H1 (cell line): Measurements from ENCODE around the gene SORBS1. TPM values are rescaled to one million over a fixed set of nuclear protein-coding genes. Genes with fewer than 3 reads are reported as not detected.

Source experiments
- CTCF ChIA-PET: fragments of 300-600 bp; sonication (Branson Sonifier 250); formaldehyde crosslinking; loops from one replicate; lab custom pipeline; 2021; ENCODE audit not compliant: partially characterized antibody; lab: Charles Lee
- POLR2A ChIA-PET: fragments of 300-600 bp; sonication (Branson Sonifier 250); formaldehyde crosslinking; loops from one replicate; lab custom pipeline; 2021; ENCODE audit warnings: inconsistent platforms; ENCODE audit not compliant: partially characterized antibody; lab: Charles Lee
- DNase-seq, 2 experiments: peaks; one replicate each; pipeline versions ENCODE4 v3.0.0 to v3.0.0-alpha.2; 2010 to 2022; ENCODE audit warnings: low spot score in 2 of 2, low read depth in 1 of 2, mixed read lengths in 1 of 2
- FAIRE-seq: peaks from 2 replicates; lab custom pipeline; 2011; peaks lifted over from hg19 to GRCh38; lab: Jason Lieb, UNC
- H2AFZ ChIP-seq: 2 replicates; pipeline ENCODE4 v1.8.1; 2012; ENCODE audit warnings: low read length, inconsistent platforms
- H2AK5ac ChIP-seq: 2 replicates; pipeline ENCODE4 v1.6.1; 2013; ENCODE audit warnings: low read depth, low read length
- H2BK120ac ChIP-seq: replicated peaks from 2 replicates; pipeline ENCODE3; 2013; ENCODE audit warnings: low read depth, low read length, inconsistent platforms
- H2BK12ac ChIP-seq: 2 replicates; pipeline ENCODE4 v1.6.1; 2013; ENCODE audit warnings: low read depth, low read length
- H2BK15ac ChIP-seq: 2 replicates; pipeline ENCODE4 v1.6.1; 2013; ENCODE audit warnings: low read length
- H2BK20ac ChIP-seq: 2 replicates; pipeline ENCODE4 v1.6.1; 2013; ENCODE audit warnings: low read length
- H2BK5ac ChIP-seq: 2 replicates; pipeline ENCODE4 v1.6.1; 2013; ENCODE audit warnings: low read depth, low read length
- H3K14ac ChIP-seq: 2 replicates; pipeline ENCODE4 v1.6.1; 2013; ENCODE audit warnings: inconsistent platforms; ENCODE audit not compliant: insufficient read length
- H3K18ac ChIP-seq: 2 replicates; pipeline ENCODE4 v1.6.1; 2013; ENCODE audit warnings: low read length; ENCODE audit errors: extremely low read depth
- H3K23ac ChIP-seq: 2 replicates; pipeline ENCODE4 v1.6.1; 2013; ENCODE audit warnings: inconsistent platforms; ENCODE audit not compliant: insufficient read length
- H3K23me2 ChIP-seq: 2 replicates; pipeline ENCODE4 v1.6.1; 2013; ENCODE audit warnings: low read depth, low read length
- H3K27ac ChIP-seq: 2 replicates; pipeline ENCODE4 v1.6.1; 2011; ENCODE audit warnings: low read depth, low read length, inconsistent platforms
- H3K27me3 ChIP-seq, 4 experiments: replicated peaks in 1 of 4; 1 replicate in 1 of 4; 2 replicates in 3 of 4; pipeline versions ENCODE4 v1.6.1 to v1.8.1; 2011 to 2013; ENCODE audit warnings: low read length in 3 of 4, mild to moderate bottlenecking in 3 of 4, inconsistent platforms in 2 of 4, mixed read lengths in 2 of 4, moderate library complexity in 1 of 4; ENCODE audit not compliant: control insufficient read depth in 3 of 4, insufficient read depth in 3 of 4; ENCODE audit errors: extremely low read depth in 1 of 4
- H3K36me3 ChIP-seq, 4 experiments: 2 replicates each; pipeline versions ENCODE4 v1.6.1 to v1.8.1; 2011 to 2013; ENCODE audit warnings: mild to moderate bottlenecking in 4 of 4, low read length in 3 of 4, moderate library complexity in 2 of 4, control low read depth in 1 of 4, inconsistent platforms in 1 of 4; ENCODE audit not compliant: insufficient read depth in 4 of 4, control insufficient read depth in 2 of 4
- H3K4ac ChIP-seq: replicated peaks from 2 replicates; pipeline ENCODE3; 2013; ENCODE audit warnings: low read length, low read depth, mixed read lengths, inconsistent platforms; ENCODE audit not compliant: insufficient read length
- H3K4me1 ChIP-seq, 4 experiments: replicated peaks in 1 of 4; 1 replicate in 1 of 4; 2 replicates in 3 of 4; pipeline versions ENCODE4 v1.6.1 to v1.8.1; 2011 to 2013; ENCODE audit warnings: low read length in 3 of 4, inconsistent platforms in 2 of 4, mixed read lengths in 1 of 4; ENCODE audit not compliant: insufficient read depth in 4 of 4, control insufficient read depth in 3 of 4
- H3K4me2 ChIP-seq, 2 experiments: 2 replicates each; pipeline versions ENCODE4 v1.6.1 to v1.8.1; 2011 to 2013; ENCODE audit warnings: low read depth in 2 of 2, low read length in 2 of 2, control low read depth in 1 of 2, inconsistent platforms in 1 of 2, mild to moderate bottlenecking in 1 of 2; ENCODE audit not compliant: insufficient read depth in 1 of 2
- H3K4me3 ChIP-seq, 4 experiments: fragments of 200-600, 300-600 bp in 1 of 4; sonication (generic), shearing (Covaris generic), sonication (Bioruptor Twin) in 1 of 4; 2 replicates each; pipeline versions ENCODE4 v1.5.1 to v1.8.1; 2011 to 2016; ENCODE audit warnings: low read length in 4 of 4, low read depth in 3 of 4, control low read depth in 2 of 4, inconsistent platforms in 2 of 4, mild to moderate bottlenecking in 2 of 4, mixed read lengths in 1 of 4, moderate library complexity in 1 of 4; ENCODE audit not compliant: insufficient read depth in 2 of 4; ENCODE audit errors: extremely low read depth in 1 of 4
- H3K56ac ChIP-seq: replicated peaks from 2 replicates; pipeline ENCODE3; 2013; ENCODE audit warnings: low read depth, mild to moderate bottlenecking, mixed read lengths, low read length, inconsistent platforms; ENCODE audit not compliant: insufficient read length
- H3K79me1 ChIP-seq: 2 replicates; pipeline ENCODE4 v1.6.1; 2013; ENCODE audit warnings: low read depth, low read length, control low read depth
- H3K79me2 ChIP-seq, 2 experiments: 2 replicates each; pipeline versions ENCODE4 v1.6.1 to v1.8.1; 2012 to 2013; ENCODE audit warnings: low read length in 2 of 2, mild to moderate bottlenecking in 2 of 2, inconsistent platforms in 1 of 2; ENCODE audit not compliant: insufficient read depth in 2 of 2, control insufficient read depth in 1 of 2
- H3K9ac ChIP-seq, 4 experiments: replicated peaks in 1 of 4; 1 replicate in 1 of 4; 2 replicates in 3 of 4; pipeline versions ENCODE4 v1.6.1 to v1.8.1; 2011 to 2013; ENCODE audit warnings: low read depth in 3 of 4, low read length in 3 of 4, control low read depth in 2 of 4, mild to moderate bottlenecking in 2 of 4, moderate library complexity in 2 of 4, inconsistent platforms in 1 of 4; ENCODE audit errors: extremely low read depth in 1 of 4
- H3K9me3 ChIP-seq, 2 experiments: 2 replicates each; pipeline versions ENCODE4 v1.6.1 to v1.8.1; 2012 to 2013; ENCODE audit warnings: mild to moderate bottlenecking in 2 of 2, moderate library complexity in 2 of 2, control low read depth in 1 of 2, inconsistent platforms in 1 of 2, low read depth in 1 of 2, low read length in 1 of 2, mixed read lengths in 1 of 2; ENCODE audit not compliant: insufficient read depth in 2 of 2
- H4K20me1 ChIP-seq, 2 experiments: replicated peaks in 1 of 2; 2 replicates each; pipeline versions ENCODE3 to v1.8.1; 2011 to 2013; ENCODE audit warnings: inconsistent platforms in 2 of 2, low read length in 2 of 2, mild to moderate bottlenecking in 1 of 2; ENCODE audit not compliant: insufficient read depth in 2 of 2, control insufficient read depth in 1 of 2
- H4K5ac ChIP-seq: 2 replicates; pipeline ENCODE4 v1.6.1; 2013; ENCODE audit warnings: low read length, low read depth, mixed read lengths, inconsistent platforms; ENCODE audit not compliant: insufficient read length
- H4K8ac ChIP-seq: 2 replicates; pipeline ENCODE4 v1.8.0; 2013; ENCODE audit warnings: mild to moderate bottlenecking, moderate library complexity, low read length, inconsistent platforms; ENCODE audit not compliant: insufficient read depth; ENCODE audit errors: extremely low read depth
- H4K91ac ChIP-seq: replicated peaks from 2 replicates; pipeline ENCODE3; 2013; ENCODE audit warnings: low read length, mixed read lengths, inconsistent platforms; ENCODE audit not compliant: insufficient read length
- BCL11A ChIP-seq, 2 experiments: IDR thresholded peaks; one replicate each; pipeline ENCODE4 v1.6.1; 2011; ENCODE audit warnings: low read depth in 2 of 2, low read length in 2 of 2, mild to moderate bottlenecking in 2 of 2
- BRCA1 ChIP-seq: IDR thresholded peaks from 2 replicates; pipeline ENCODE4 v1.6.1; 2012; ENCODE audit warnings: low read depth, low read length, improper control_type of control experiment
- EGR1 ChIP-seq: IDR thresholded peaks from 2 replicates; pipeline ENCODE4 v1.6.1; 2011; ENCODE audit warnings: low read depth, low read length, borderline replicate concordance
- EZH2 ChIP-seq: fragments of 200-600 bp; sonication (generic); IDR thresholded peaks from 2 replicates; pipeline ENCODE4 v1.7.1; 2012; ENCODE audit warnings: low read depth, mild to moderate bottlenecking, moderate library complexity, low read length, inconsistent platforms; ENCODE audit not compliant: severe bottlenecking
- HDAC2 ChIP-seq, 2 experiments: fragments of 300-600 bp in 1 of 2; sonication (generic) in 1 of 2; IDR thresholded peaks; 2 replicates each; pipeline ENCODE4 v1.6.1; 2011 to 2012; ENCODE audit warnings: low read depth in 2 of 2, low read length in 2 of 2, mild to moderate bottlenecking in 2 of 2, moderate library complexity in 2 of 2, borderline replicate concordance in 1 of 2, inconsistent platforms in 1 of 2
- KDM1A ChIP-seq: fragments of 200-600, 300-600 bp; sonication (generic); IDR thresholded peaks from 2 replicates; pipeline ENCODE4 v1.7.1; 2016; ENCODE audit warnings: mild to moderate bottlenecking, low read length, borderline replicate concordance
- RXRA ChIP-seq: IDR thresholded peaks from 2 replicates; pipeline ENCODE4 v1.6.1; 2011; ENCODE audit warnings: low read depth, mild to moderate bottlenecking, low read length, moderate library complexity; ENCODE audit not compliant: insufficient read depth
- SAP30 ChIP-seq: fragments of 300-600 bp; sonication (generic); IDR thresholded peaks from 2 replicates; pipeline ENCODE4 v1.7.1; 2012; ENCODE audit warnings: low read length, moderate library complexity, mild to moderate bottlenecking, inconsistent platforms; ENCODE audit not compliant: insufficient read depth, insufficient replicate concordance
- SP4 ChIP-seq: IDR thresholded peaks from 2 replicates; pipeline ENCODE4 v1.6.1; 2012; ENCODE audit warnings: low read length, inconsistent platforms
- SUZ12 ChIP-seq: fragments of 200-600 bp; sonication (generic); IDR thresholded peaks from 2 replicates; pipeline ENCODE4 v1.6.1; 2012; ENCODE audit warnings: mild to moderate bottlenecking, inconsistent platforms, low read length, moderate library complexity, mixed read lengths
- WGBS, 2 experiments: shearing (Covaris generic) in 1 of 2; methylation state at CpG; one replicate each; pipeline versions ENCODE4 v1.1.6 to v1.1.7; 2013 to 2015; ENCODE audit warnings: low lambda C conversion rate in 2 of 2, mixed read lengths in 2 of 2, inconsistent platforms in 1 of 2, low coverage in 1 of 2, missing lambda C conversion rate in 1 of 2; ENCODE audit not compliant: insufficient replicate concordance in 2 of 2, insufficient coverage in 1 of 2, insufficient read length in 1 of 2; ENCODE audit errors: extremely low coverage in 1 of 2, missing lambda C conversion rate in 1 of 2; 5-methylcytosine and 5-hydroxymethylcytosine counted together
- polyA plus RNA-seq, 7 experiments: library from polyadenylated mRNA; depleted of rRNA in 3 of 7; stranded (reverse) in 5 of 7; unstranded in 2 of 7; fragments of >200 nt in 5 of 7; fragments of 200-250 nt in 2 of 7; gene quantifications; 1 replicate in 5 of 7; 2 replicates in 1 of 7; 4 replicates in 1 of 7; pipeline versions ENCODE4 v1.2.1 to v1.2.3, GENCODE V29; 2011 to 2013; ENCODE audit warnings: missing spikeins in 2 of 7, mixed read lengths in 2 of 7
- total RNA-seq: library from RNA; stranded (reverse); fragmentation: NEBNext Ultra II Directional; extraction: Animal tissue kit (Norgen Biotek cat#: 25700); gene quantifications from 2 replicates; pipeline ENCODE4 v1.2.1, GENCODE V29; 2021

Gene SORBS1
- total and polyA plus RNA-seq, 2 of the 8 experiments (the other 6 are each of a cell fraction or from before 2014, with no cell fraction given), result 16.0 to 35.0 TPM

DNA sequence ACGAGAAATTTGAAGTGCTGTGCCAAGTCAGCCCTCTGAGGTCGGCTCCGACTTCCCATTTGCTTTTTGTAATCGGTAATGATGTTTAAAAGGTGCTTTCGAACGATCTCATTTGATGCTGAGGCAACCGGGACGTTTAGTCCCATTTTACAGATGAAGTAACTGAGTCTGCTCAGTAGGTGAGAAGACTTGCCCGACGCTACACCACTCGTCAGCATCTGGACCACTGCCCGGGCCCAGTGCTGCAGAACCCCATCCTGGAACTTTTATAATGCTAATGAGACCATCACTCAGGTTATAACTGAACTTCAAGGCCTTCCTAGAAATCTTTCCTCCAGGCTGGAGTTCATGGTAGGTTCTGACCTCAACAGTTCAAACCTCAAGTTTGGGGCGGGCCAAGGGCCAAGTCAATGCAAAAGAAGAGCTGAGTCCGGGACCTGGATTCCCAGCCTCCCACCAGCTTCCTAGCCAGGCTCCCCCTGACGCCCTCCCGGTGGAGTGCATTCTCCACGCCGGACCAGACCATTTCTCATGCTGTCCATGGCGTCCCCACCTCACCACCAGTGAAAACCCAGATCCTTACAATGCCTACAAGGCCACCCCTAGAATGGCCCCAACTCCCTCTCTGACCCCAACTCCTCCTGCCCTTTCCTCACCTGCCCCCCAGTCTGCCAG lies 269.7 kb downstream of the SORBS1 start:
- peaks cover 26 to 37% of the 10 kb centered on the region in 2 experiments for H3K79me2 ChIP-seq
- 59% methylated on average over 19 of the region's 19 CpGs; no CpG with 5 or more reads in 1 of the 2 experiments for WGBS, 2 experiments

More for the DNA sequence above, 269.7 kb downstream of the SORBS1 start:
- Histone ChIP-seq H3K4me3 (peak overlapping the region; percentile 29 to 93 (median 52); a peak in 7 of 8 replicates), H2BK20ac (peak overlapping the region; percentile 74), H2BK15ac (peak overlapping the region; percentile 31; the same call in 1 of the 2 replicates), H3K23me2 (peaks cover 3% of the 10 kb centered on the region; the same call in 1 of the 2 replicates), H3K4ac (no peak overlapping the region), H3K18ac (no peak overlapping the region; the same call in 1 of the 2 replicates), H3K4me1 (peaks cover 12 to 15% (median 14%) of the 10 kb centered on the region in 4 experiments), H2BK120ac (no peak overlapping the region), H4K20me1 (peaks cover 0 to 3% of the 10 kb centered on the region in 2 experiments), H3K56ac (no peak overlapping the region), H3K14ac (no peak overlapping the region), H3K9ac (no peak overlapping the region; a peak in 1 of 7 replicates), H3K4me2 (peak overlapping the region; percentile 68 to 98), H4K8ac (peak overlapping the region; percentile 85), H4K91ac (peak overlapping the region; percentile 29), H3K9me3 (no peaks in the 10 kb centered on the region), H3K36me3 (peaks cover 0 to 3% (median 0%) of the 10 kb centered on the region in 4 experiments; a peak in 1 of 8 replicates), H2BK5ac (no peak overlapping the region), H3K23ac (no peak overlapping the region), H2AK5ac (peak overlapping the region; percentile 58; the same call in 1 of the 2 replicates), H3K27me3 (peaks cover 2 to 26% (median 22%) of the 10 kb centered on the region in 4 experiments), H3K27ac (no peak overlapping the region), H4K5ac (no peak overlapping the region), H3K79me1 (peaks cover 9% of the 10 kb centered on the region), H2BK12ac (peak overlapping the region; percentile 72; the same call in 1 of the 2 replicates), H2AFZ (no peak overlapping the region)
- ChIA-PET CTCF (interaction anchor here (0.9 to 1.8 kb wide), 4 partner anchors 11 to 48 kb away, joined by 3 read pairs; no protein-coding TSS in a partner anchor), POLR2A (interaction anchor here (1.0 kb wide), 2 partner anchors 13 to 61 kb away, joined by 3 read pairs; no protein-coding TSS in a partner anchor)
- DNase-seq (no peak), FAIRE-seq (no peak)
- TF ChIP-seq HDAC2 (IDR thresholded peaks at IDR 0.05; ENCODE audit: borderline replicate concordance in 1 of 2, low read depth in 2 of 2, low read length in 2 of 2) (peak in 1 of 2 experiments; percentile 97; a peak in 2 of 4 replicates), BRCA1 (no peak), RXRA (no peak), BCL11A (IDR thresholded peaks at IDR 0.05; ENCODE audit: low read depth in 2 of 2, low read length in 2 of 2) (no peak), SP4 (peak; percentile 73; the same call in 1 of the 2 replicates), EZH2 (no peak), KDM1A (peak; percentile 100), SUZ12 (no peak), SAP30 (no peak), EGR1 (no peak)
